Esophagus muscularis mucosa (tissue), 4 donors: ENCODE data around the gene PSMC6. TPM values are rescaled to one million over a fixed set of nuclear protein-coding genes. Genes with fewer than 3 reads are reported as not detected.

Source experiments
- DNase-seq: peaks from one replicate; pipeline ENCODE4 v3.0.0-alpha.2; 2017; ENCODE audit errors: extremely low spot score
- H3K27ac ChIP-seq, 4 donors: fragments of 200-600 bp; sonication (generic); replicated peaks in 1 of 4; 1 replicate in 3 of 4; 2 replicates in 1 of 4; pipeline ENCODE4 v1.5.1; 2016 to 2019; ENCODE audit warnings: mild to moderate bottlenecking in 1 of 4
- H3K27me3 ChIP-seq, 4 donors: fragments of 200-600 bp; sonication (generic); one replicate each; pipeline versions ENCODE4 v1.5.1 to v1.6.0; 2016 to 2019
- H3K36me3 ChIP-seq, 4 donors: fragments of 200-600 bp; sonication (generic); one replicate each; pipeline ENCODE4 v1.5.1; 2016 to 2019
- H3K4me1 ChIP-seq, 4 donors: fragments of 200-600 bp; sonication (generic); one replicate each; pipeline ENCODE4 v1.5.1; 2016 to 2019
- H3K4me3 ChIP-seq, 4 donors: fragments of 200-600 bp; sonication (generic); 1 replicate in 2 of 4; 2 replicates in 2 of 4; pipeline ENCODE4 v1.5.1; 2016 to 2019; ENCODE audit warnings: mild to moderate bottlenecking in 4 of 4, moderate library complexity in 1 of 4
- H3K9me3 ChIP-seq, 4 donors: fragments of 200-600 bp; sonication (generic); 1 replicate in 3 of 4; 2 replicates in 1 of 4; pipeline ENCODE4 v1.5.1; 2016 to 2019
- CTCF ChIP-seq, 3 experiments: fragments of 200-600 bp in 2 of 3; fragments of 450-650 bp in 1 of 3; sonication (generic) in 2 of 3; IDR thresholded peaks; one replicate each; pipeline ENCODE4 v1.5.1; 2017 to 2019; ENCODE audit warnings: antibody characterized with exemption in 3 of 3, mild to moderate bottlenecking in 2 of 3, moderate library complexity in 1 of 3
- POLR2A ChIP-seq: fragments of 450-650 bp; IDR thresholded peaks from one replicate; pipeline ENCODE4 v1.6.1; 2017; ENCODE audit warnings: antibody characterized with exemption, moderate library complexity, mild to moderate bottlenecking, low read depth
- WGBS: methylation state at CpG from one replicate; pipeline ENCODE4 v1.1.5; 2018; 5-methylcytosine and 5-hydroxymethylcytosine counted together
- intact Hi-C: fragments of 100-400 bp; cut with DNase I; formaldehyde crosslinking; loops from one replicate; pipeline ENCODE4 v1.15.1; 2023
- total RNA-seq, 4 donors: library from RNA; depleted of rRNA; stranded (reverse); fragments of >200 nt; gene quantifications; one replicate each; pipeline versions ENCODE4 v1.1.0 to v1.2.1, GENCODE V29; 2016

The PSMC6 gene
- total RNA-seq, 4 donors from 2014 or later: 53.5 to 80.8 (median 63.7) TPM

- H3K4me1 ChIP-seq: peaks cover 0 to 4% (median 0%) of the 10 kb centered on the region in 4 donors
- no peaks in the 10 kb centered on the region for H3K27me3 ChIP-seq
- no peak overlapping the region for H3K4me3 ChIP-seq
- H3K9me3 ChIP-seq: no peaks in the 10 kb centered on the region
- no peak overlapping the region for H3K27ac ChIP-seq
- intact Hi-C loops: no loop called here
- WGBS: 81% methylated on average over 7 of the region's 7 CpGs
- H3K36me3 ChIP-seq: peaks cover 7 to 76% (median 51%) of the 10 kb centered on the region in 4 donors
- no peak for TF ChIP-seq POLR2A
- TF ChIP-seq CTCF (IDR thresholded peaks at IDR 0.05): no peak
- no peak for DNase-seq
Measured at GRCh38 chr14:52776816-52777215, 69.8 kb downstream of the PSMC6 start.

Other genes starting within 250 kb of the PSMC6 start
- 10 to 100 TPM in 3 of 4 donors, 1 to 10 TPM in 1; 6.5 to 12.5 (median 11.8) TPM for gene TXNDC16, start 154.7 kb upstream of the PSMC6 start, total RNA-seq
- 1 to 10 TPM in 1 of 4 donors, under 1 TPM in 3; 0.39 to 1.2 (median 0.45) TPM for gene GPR137C, start 154.4 kb upstream of the PSMC6 start, total RNA-seq
- gene ERO1A, start 11.6 kb upstream of the PSMC6 start, total RNA-seq: 10 to 100 TPM; 35.5 to 42.7 (median 37.9) TPM
- gene STYX, start 23.0 kb downstream of the PSMC6 start, total RNA-seq: 10 to 100 TPM; 16.6 to 25.2 (median 20.7) TPM
- 10 to 100 TPM; 12.9 to 32.5 (median 14.8) TPM for gene GNPNAT1, start 84.4 kb downstream of the PSMC6 start, total RNA-seq
- gene FERMT2, start 243.8 kb downstream of the PSMC6 start, total RNA-seq: 100 to 1,000 TPM; 293 to 397 (median 370) TPM